HG03097 (cell line): Measurements from ENCODE around the gene MCU.

ENCODE experiments used
- ATAC-seq: cut with Tn5 transposase; IDR thresholded peaks from one replicate; pipeline ENCODE4 v1.9.1; 2021; ENCODE audit not compliant: unreplicated experiment, low FRiP score

The MCU gene

DNA sequence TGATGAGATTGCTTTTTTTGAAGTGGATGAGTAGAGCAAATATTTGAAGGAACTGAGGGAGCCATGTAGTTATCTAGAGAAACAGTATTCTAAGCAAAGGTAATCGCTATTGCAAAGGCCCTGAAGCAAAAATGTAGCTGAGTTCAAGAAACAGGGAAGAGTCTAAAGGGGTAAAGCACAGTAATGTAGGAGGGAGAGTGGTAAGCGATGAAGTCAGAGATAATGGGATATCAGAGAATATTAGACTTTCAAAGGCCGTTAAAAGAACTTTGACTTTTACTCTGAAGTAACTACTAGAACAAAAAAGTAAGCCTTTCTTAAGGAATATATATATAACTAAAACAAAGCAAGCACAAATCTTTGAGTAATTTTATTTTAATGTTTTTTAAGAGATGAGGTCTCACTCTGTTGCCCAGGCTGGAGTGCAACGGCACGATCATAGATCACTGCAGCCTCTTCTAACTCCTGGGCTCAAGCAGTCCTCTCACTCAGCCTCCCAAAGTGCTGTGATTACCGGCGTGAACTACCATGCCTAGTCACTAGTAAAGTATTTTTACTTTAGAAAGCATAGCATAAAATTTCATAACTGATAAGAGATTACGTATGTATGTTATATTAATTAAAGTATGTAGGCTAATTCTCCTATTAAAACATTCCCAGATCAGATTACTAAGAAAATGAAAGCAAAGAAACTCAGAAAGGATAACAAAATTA lies 139.9 kb downstream of the MCU start:
- no peak for ATAC-seq

GRCh38 chr10:72832701-72833100 lies 140.8 kb downstream of the MCU start:
- no peak for ATAC-seq

- ATAC-seq, result no peak
These were observed 142.4 kb downstream of the MCU start for GRCh38 chr10:72834183-72834825.

GRCh38 chr10:72840319-72840718 lies 148.4 kb downstream of the MCU start:
- no peak for ATAC-seq

DNA sequence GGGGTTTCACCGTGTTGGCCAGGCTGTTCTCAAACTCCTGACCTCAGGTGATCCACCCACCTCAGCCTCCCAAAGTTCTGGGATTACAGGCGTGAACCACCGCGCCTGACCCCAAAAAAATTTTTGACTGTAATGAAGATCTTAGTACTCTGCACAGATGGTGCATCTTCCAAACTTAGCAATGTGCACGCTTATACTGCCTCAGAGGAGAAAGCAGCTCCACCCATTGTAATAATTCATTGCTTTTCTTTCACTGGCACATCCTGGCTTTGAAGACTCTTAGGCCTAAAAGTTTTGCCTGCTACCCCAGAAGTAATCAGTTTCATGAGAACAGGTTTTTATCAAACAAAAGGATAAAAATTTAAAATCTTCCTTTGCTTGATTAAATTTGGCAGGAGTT lies 149.5 kb downstream of the MCU start:
- ATAC-seq, result no peak

DNA sequence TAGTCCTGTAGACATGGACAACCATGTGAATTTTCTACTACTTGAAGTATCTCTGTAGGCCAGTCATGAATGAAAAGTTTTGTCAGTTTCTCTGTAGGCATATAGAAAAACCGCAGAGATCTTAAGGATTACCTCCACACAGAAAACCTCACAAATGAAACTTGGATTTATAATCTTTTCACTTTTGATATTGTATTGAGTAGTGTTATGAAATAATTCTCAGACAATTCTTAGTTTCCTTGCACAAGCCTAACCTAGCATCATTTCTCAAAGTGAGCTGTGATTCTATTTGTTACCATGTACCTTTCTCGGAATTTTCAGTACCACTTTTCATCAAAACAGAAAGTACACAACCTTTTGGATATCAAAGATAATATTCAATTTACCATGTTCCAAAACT lies 150.2 kb downstream of the MCU start:
- ATAC-seq, result no peak

GRCh38 chr10:72846238-72846637 lies 154.3 kb downstream of the MCU start:
- no peak for ATAC-seq

- no peak for ATAC-seq
These were observed 155.7 kb downstream of the MCU start for GRCh38 chr10:72847681-72848080.

DNA sequence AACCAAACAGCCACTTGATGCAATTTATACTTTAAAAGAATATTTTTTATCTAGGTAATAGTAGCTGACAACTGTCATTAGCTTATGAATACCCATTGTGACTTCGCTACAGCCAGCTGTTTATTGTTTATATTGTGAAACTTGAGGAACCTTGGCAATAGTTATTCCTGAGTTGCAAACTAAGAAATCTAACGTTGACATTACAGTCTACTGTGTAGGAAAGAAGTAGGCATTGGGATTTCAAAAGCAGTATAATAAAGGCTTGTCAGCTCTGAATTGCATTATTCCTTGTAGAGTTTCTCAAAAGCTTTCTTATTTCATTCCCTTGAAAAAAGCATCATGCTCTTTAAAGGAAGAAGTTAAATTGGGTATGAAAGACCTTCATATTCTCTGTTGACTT lies 158.9 kb downstream of the MCU start:
- ATAC-seq, result no peak

DNA sequence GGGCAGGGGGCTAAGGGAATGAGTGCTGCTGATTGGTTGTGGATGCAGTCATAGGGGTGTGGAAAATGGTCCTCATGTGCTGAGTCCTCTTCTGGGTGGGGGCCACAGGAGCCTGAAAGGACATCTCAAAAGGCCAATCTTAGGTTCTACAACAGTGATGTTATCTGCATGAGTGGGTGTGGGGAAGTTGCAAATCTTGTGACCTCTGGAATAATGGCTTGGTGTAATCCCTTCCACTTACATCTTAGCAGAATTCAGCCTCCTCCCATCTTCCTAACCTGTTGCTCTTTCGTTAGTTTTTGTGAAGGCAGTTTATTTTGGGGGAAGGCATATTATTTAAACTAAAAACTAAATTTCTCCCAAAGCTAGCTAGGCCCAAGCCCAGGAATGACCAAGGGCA lies 159.6 kb downstream of the MCU start:
- no peak for ATAC-seq

DNA sequence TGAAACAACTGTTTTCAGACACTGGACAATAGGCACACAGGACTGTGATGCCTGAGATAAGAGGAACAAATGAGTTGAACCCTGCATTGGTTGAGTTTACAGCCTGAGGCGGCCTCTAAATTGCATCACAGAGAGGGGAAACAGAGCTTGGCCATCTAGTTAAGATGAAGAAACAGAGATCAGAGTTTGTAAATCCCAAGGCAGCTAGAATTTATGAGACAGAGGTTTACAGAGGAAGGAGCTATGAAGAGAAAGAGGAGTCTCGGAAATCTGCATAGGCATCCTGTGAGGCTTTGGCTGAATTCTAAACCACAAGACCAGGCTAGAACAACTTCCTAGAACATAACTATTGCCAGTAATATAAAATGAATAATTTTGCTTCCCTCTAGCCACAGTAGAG lies 160.6 kb downstream of the MCU start:
- no peak for ATAC-seq

- ATAC-seq, result no peak
These were observed 163.2 kb downstream of the MCU start for GRCh38 chr10:72855129-72855528.

DNA sequence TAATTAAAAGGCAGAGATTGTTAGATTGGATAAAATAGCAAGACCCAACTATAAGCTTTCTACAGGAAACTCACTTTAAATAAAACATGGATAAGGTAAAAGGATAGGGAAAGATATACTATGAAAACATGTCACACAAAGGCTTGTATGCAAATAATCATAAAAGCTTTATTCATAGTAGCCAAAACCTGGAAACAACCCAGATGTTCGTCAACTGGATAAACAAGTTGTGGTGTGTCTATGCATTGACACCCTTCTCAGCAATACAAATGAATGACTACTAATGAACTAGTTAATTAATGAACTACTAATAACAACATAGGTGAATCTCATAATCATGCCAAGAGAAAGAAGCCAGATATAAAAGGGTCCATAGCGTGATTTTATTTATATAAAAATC lies 163.8 kb downstream of the MCU start:
- no peak for ATAC-seq

GRCh38 chr10:72858067-72858466 lies 166.1 kb downstream of the MCU start:
- ATAC-seq, result no peak

DNA sequence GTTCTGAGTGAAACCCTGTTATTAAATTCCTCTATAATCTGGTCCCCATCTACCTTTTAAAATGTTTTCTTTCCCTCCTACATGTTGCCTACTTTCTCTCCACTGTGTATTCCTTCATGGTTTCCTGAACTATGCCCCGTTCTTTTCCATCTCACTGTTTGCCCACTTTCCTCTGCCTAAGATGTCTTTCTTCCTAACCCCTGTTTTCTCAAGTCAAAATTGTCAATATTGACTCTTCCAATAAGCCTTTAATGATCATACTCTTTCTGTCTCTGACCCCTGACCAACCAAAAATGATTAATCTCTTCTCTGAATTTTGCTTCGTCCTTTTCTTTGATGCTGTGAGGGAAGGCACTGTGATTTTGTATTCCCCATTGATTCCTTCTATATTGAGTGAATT lies 171.0 kb downstream of the MCU start:
- no peak for ATAC-seq

GRCh38 chr10:72875250-72876055 lies 183.5 kb downstream of the MCU start:
- no peak for ATAC-seq

GRCh38 chr10:72879245-72879644 lies 187.3 kb downstream of the MCU start:
- ATAC-seq, result no peak

DNA sequence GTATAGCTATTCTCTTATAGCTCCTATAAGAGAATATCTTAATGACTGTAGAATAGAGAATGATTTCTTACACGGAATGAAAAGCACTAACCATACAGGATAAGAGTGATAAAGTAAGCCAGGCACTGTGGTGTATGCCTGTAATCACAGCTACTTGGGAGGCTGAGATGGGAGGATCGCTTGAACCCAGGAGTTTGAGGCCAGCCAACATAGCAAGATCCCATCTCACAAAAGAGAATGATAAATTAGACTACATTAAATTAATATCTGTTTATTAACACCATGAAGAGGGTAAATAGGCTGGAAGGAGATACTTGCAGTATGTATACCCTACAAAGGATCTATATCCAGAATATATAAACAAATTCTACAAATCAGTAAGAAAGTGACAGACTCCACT lies 189.3 kb downstream of the MCU start:
- no peak for ATAC-seq

GRCh38 chr10:72883861-72884260 lies 191.9 kb downstream of the MCU start:
- ATAC-seq, result no peak

DNA sequence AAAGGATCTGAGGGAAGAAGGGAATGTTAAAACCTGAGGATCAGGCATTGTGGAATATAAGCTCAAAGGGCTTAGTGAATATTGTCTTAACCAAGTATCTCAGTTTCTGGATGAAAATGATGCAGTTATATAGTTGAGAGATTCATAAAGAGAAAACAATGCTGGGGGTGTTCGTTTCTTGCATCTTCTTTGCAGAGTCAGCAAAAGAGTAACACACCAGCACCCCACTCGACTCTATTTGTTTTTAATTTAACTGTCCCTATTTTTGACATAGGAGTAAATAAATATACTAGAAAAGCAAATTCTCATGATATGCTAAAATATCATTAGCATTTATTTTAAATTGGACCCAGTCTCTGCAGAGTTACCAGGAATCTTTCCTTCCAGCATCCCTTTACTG lies 194.0 kb downstream of the MCU start:
- ATAC-seq, result no peak

DNA sequence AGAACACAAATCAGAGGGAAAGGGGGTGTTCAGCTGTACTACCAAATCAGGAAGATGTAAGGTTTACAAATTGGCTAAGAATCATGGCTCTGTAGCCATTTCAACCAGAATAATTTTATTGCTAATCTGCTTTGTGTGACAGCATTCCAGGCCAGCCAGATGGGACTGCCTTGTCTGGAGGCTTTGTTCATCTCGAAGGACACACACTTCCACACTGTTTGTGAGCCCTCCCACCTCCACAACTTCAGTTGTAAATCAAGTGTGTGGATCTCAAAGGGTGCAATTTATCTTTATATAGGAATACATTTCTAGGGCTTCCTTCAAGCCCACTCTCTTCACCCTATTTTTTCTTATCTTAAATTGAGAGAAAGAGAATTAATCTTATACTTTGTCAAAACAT lies 194.7 kb downstream of the MCU start:
- ATAC-seq, result no peak

DNA sequence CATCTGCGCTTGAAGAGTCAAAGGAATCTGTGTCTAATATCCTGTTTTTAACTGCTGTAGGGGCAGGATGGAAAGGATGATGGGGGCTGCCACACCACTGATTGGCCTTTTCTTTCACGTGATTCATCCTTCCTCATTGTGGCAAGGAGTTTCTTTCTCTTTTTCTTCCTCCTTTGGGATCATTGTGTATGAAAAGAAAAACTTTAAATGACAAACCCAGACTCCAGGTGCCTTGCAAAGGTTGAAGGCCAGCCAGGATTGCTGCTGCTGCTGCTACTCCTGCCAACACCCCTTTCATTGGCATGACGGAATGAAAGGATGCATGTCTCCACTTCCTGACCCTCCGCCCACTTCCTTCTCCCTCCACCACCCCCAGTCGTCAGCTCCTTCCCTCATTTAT lies 195.1 kb downstream of the MCU start:
- ATAC-seq, result no peak
